Natural killer cell (primary cell): ENCODE results near the gene SEC24D. TPM values are rescaled to one million over a fixed set of nuclear protein-coding genes. Genes with fewer than 3 reads are reported as not detected.

Experiments used
- ATAC-seq, 3 donors: fragments of 150-1000 bp in 2 of 3; fragments of 200-7000 bp in 1 of 3; cut with Tn5 transposase; 1 replicate in 1 of 3; 2 replicates in 2 of 3; pipeline ENCODE4 v1.10.0; 2021; ENCODE audit warnings: mild to moderate bottlenecking in 2 of 3, moderate library complexity in 2 of 3
- DNase-seq, 2 donors: peaks; one replicate each; pipeline versions ENCODE4 v3.0.0 to v3.0.0-alpha.2; 2013 to 2021; ENCODE audit warnings: mixed read lengths in 1 of 2
- H3K27ac ChIP-seq: one replicate; pipeline ENCODE4 v1.5.1; 2013; ENCODE audit warnings: mild to moderate bottlenecking, low read length
- H3K27me3 ChIP-seq: one replicate; pipeline ENCODE4 v1.6.1; 2013; ENCODE audit warnings: low read length; ENCODE audit not compliant: control insufficient read depth, insufficient read depth
- H3K36me3 ChIP-seq: one replicate; pipeline ENCODE4 v1.6.1; 2013; ENCODE audit warnings: low read length; ENCODE audit not compliant: control insufficient read depth, insufficient read depth
- H3K4me1 ChIP-seq: one replicate; pipeline ENCODE4 v1.6.1; 2013; ENCODE audit warnings: low read length; ENCODE audit not compliant: control insufficient read depth, insufficient read depth
- H3K4me3 ChIP-seq: one replicate; pipeline ENCODE4 v1.5.1; 2013; ENCODE audit warnings: low read length
- H3K9me3 ChIP-seq: one replicate; pipeline ENCODE4 v1.6.1; 2013; ENCODE audit warnings: low read length; ENCODE audit not compliant: control insufficient read depth, insufficient read depth
- H3K27ac Mint-ChIP-seq, 2 donors: one replicate each; pipeline ENCODE4 v1.8.0; 2022; ENCODE audit warnings: mild to moderate bottlenecking in 2 of 2, mixed read lengths in 2 of 2, moderate library complexity in 1 of 2
- H3K27me3 Mint-ChIP-seq, 2 donors: one replicate each; pipeline ENCODE4 v1.8.0; 2022; ENCODE audit warnings: low read depth in 2 of 2, mixed read lengths in 2 of 2
- H3K36me3 Mint-ChIP-seq: one replicate; pipeline ENCODE4 v1.8.0; 2022; ENCODE audit warnings: mixed read lengths
- H3K4me1 Mint-ChIP-seq, 2 donors: one replicate each; pipeline ENCODE4 v1.8.0; 2022; ENCODE audit warnings: mixed read lengths in 2 of 2
- H3K4me3 Mint-ChIP-seq: one replicate; pipeline ENCODE4 v1.8.0; 2022; ENCODE audit warnings: mild to moderate bottlenecking, moderate library complexity, mixed read lengths
- H3K9me3 Mint-ChIP-seq, 2 donors: one replicate each; pipeline ENCODE4 v1.8.0; 2022; ENCODE audit warnings: mixed read lengths in 2 of 2
- WGBS: methylation state at CpG from one replicate; pipeline ENCODE4 v1.1.7; 2013; ENCODE audit warnings: missing lambda C conversion rate; ENCODE audit not compliant: insufficient coverage; 5-methylcytosine and 5-hydroxymethylcytosine counted together
- intact Hi-C: fragments of 100-400 bp; cut with micrococcal nuclease; formaldehyde crosslinking; loops from one replicate; pipeline ENCODE4 v1.14.2; 2022
- total RNA-seq, 4 donors: library from RNA; stranded (reverse); fragments of 120-200 nt in 1 of 4; gene quantifications; one replicate each; pipeline versions ENCODE4 v1.2.3 to v1.2.4, GENCODE V29; 2013 to 2022
- TF ChIP-seq, protein P1 (sequence below): fragments of 200-600 bp; IDR thresholded peaks from one replicate; pipeline ENCODE4 v1.8.0; 2022; ENCODE audit warnings: antibody characterized with exemption

The SEC24D gene
- total RNA-seq, 3 donors from 2014 or later (not counting 1 experiment from before 2014, with no cell fraction given): 32.7 to 50.2 (median 35.2) TPM

DNA sequence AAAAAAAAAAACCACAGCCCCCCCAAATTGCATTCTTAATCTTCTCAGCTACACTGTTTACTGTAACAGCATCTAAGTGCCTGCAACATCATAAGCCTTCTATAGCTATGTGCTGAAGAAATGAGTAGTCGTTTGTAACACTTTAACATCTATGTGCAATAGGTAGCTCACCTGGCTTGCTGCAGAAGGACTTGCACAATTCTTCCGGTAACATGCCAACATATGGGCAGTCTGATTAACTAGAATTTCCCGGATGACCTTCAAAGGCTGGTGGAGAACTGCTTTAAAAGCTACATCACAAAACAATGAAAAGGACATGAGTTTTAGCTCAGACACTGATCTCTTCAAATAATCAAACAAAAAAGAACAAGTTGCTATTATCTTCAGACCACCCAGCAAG is 97.8 kb downstream of the SEC24D start:
- peaks cover 48% of the 10 kb centered on the region for H3K36me3 ChIP-seq
- no peak overlapping the region for H3K4me3 ChIP-seq
- ATAC-seq: no peak
- no peak overlapping the region for H3K4me3 Mint-ChIP-seq
- no peak for DNase-seq
- intact Hi-C loops: no loop called here
- no peak overlapping the region for H3K27ac ChIP-seq
- H3K36me3 Mint-ChIP-seq: peaks cover 12% of the 10 kb centered on the region
- TF ChIP-seq, protein P1, sequence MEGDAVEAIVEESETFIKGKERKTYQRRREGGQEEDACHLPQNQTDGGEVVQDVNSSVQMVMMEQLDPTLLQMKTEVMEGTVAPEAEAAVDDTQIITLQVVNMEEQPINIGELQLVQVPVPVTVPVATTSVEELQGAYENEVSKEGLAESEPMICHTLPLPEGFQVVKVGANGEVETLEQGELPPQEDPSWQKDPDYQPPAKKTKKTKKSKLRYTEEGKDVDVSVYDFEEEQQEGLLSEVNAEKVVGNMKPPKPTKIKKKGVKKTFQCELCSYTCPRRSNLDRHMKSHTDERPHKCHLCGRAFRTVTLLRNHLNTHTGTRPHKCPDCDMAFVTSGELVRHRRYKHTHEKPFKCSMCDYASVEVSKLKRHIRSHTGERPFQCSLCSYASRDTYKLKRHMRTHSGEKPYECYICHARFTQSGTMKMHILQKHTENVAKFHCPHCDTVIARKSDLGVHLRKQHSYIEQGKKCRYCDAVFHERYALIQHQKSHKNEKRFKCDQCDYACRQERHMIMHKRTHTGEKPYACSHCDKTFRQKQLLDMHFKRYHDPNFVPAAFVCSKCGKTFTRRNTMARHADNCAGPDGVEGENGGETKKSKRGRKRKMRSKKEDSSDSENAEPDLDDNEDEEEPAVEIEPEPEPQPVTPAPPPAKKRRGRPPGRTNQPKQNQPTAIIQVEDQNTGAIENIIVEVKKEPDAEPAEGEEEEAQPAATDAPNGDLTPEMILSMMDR: no peak
- no peaks in the 10 kb centered on the region for H3K9me3 ChIP-seq
- no peaks in the 10 kb centered on the region for H3K9me3 Mint-ChIP-seq
- H3K4me1 Mint-ChIP-seq: no peaks in the 10 kb centered on the region
- 94% methylated on average over 3 of the region's 3 CpGs for WGBS
- H3K27ac Mint-ChIP-seq: no peak overlapping the region
- no peaks in the 10 kb centered on the region for H3K27me3 ChIP-seq
- H3K4me1 ChIP-seq: no peaks in the 10 kb centered on the region
- no peaks in the 10 kb centered on the region for H3K27me3 Mint-ChIP-seq

DNA sequence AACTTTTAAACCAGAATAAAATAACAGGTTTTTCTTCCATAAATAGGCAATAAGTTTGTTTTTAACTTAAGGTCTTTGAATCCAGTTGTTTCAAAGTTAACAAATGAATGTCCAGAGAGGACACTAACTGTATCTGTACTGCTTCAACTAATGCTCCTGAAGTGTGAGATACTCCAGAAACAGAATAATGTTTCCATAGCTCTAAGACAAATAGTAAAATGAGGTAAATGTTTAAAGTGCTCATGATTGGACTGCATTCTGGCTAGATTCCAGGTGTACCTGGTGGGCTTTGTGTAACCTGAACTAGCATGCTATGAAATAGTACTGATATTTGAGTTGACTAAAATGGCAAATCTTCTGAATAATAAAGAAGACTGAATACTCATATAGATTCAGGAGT is 99.0 kb downstream of the SEC24D start:
- peaks cover 52% of the 10 kb centered on the region for H3K36me3 ChIP-seq
- no peaks in the 10 kb centered on the region for H3K27me3 Mint-ChIP-seq
- intact Hi-C loops: no loop called here

DNA sequence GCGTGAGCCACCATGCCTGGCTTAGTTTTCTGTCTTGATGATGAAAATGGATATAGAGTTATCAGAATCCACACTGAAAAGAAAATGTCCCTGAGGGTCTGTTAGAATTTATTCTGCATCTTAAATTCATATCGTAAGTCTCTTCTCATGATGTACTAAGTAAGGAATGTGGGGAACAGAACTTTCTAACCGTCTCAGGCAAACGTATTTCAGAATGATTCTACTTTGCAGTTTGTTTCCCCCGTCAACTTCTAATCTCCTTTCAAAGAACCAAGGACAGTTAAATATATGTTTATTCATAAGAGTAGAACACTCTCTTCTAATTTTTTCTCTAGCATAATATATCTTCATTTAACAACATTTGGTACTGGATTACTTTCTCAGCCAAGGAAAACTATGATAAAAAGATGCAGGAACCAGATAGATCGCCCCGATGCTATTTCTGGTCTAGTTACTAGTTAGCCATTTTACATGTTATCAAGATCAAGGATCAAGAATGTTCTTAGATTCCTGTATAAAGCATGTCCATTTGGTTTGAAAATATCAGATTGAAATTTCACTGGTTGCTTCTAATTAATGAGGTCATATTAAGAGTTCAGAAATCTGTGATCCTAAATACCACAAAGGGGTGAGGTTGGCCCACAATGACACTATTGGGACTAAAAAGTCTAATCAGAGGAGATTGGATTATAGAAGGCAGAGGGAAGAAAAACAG is 101.3 kb downstream of the SEC24D start:
- peaks cover 12% of the 10 kb centered on the region for H3K36me3 Mint-ChIP-seq
- ATAC-seq (no peak), DNase-seq (no peak)
- no peaks in the 10 kb centered on the region for H3K4me1 ChIP-seq
- H3K27me3 ChIP-seq: no peaks in the 10 kb centered on the region
- intact Hi-C loops: no loop called here
- no peak overlapping the region for H3K27ac ChIP-seq
- WGBS: 98% methylated on average over 4 of the region's 7 CpGs
- no peak overlapping the region for H3K4me3 ChIP-seq
- no peaks in the 10 kb centered on the region for H3K4me1 Mint-ChIP-seq
- no peak overlapping the region for H3K27ac Mint-ChIP-seq
- no peaks in the 10 kb centered on the region for H3K9me3 ChIP-seq
- H3K36me3 ChIP-seq: peaks cover 57% of the 10 kb centered on the region
- TF ChIP-seq, protein P1: no peak
- no peaks in the 10 kb centered on the region for H3K27me3 Mint-ChIP-seq
- H3K4me3 Mint-ChIP-seq: no peak overlapping the region
- H3K9me3 Mint-ChIP-seq: no peaks in the 10 kb centered on the region

More for the DNA sequence above, 99.0 kb downstream of the SEC24D start:
- no peaks in the 10 kb centered on the region for H3K9me3 Mint-ChIP-seq
- no peak overlapping the region for H3K27ac Mint-ChIP-seq
- no peaks in the 10 kb centered on the region for H3K27me3 ChIP-seq
- no peak overlapping the region for H3K4me3 ChIP-seq
- DNase-seq: no peak
- no peaks in the 10 kb centered on the region for H3K9me3 ChIP-seq
- no peak for ATAC-seq
- no peaks in the 10 kb centered on the region for H3K4me1 Mint-ChIP-seq
- peaks cover 12% of the 10 kb centered on the region for H3K36me3 Mint-ChIP-seq
- TF ChIP-seq, protein P1: no peak
- no peak overlapping the region for H3K4me3 Mint-ChIP-seq
- H3K27ac ChIP-seq: no peak overlapping the region
- no peaks in the 10 kb centered on the region for H3K4me1 ChIP-seq
